SK-N-SH treated with all-trans-retinoic acid at 6 μM for 48 hours (cell line): ENCODE data around the gene IL11RA.

ENCODE experiments used
- ATAC-seq: fragments of 200-7000 bp; cut with Tn5 transposase; 3 replicates; pipeline ENCODE4 v1.9.1; 2020; ENCODE audit warnings: mild to moderate bottlenecking, moderate library complexity
- BACH2 ChIP-seq: fragments of 250-450 bp; sonication (Bioruptor Pico); IDR thresholded peaks from 2 replicates; pipeline ENCODE4 v1.9.0; 2021; ENCODE audit warnings: mild to moderate bottlenecking, borderline replicate concordance
- CREB5 ChIP-seq: fragments of 250-450 bp; sonication (Bioruptor Pico); IDR thresholded peaks from 2 replicates; pipeline ENCODE4 v1.5.1; 2020; ENCODE audit warnings: low read depth, mild to moderate bottlenecking, moderate library complexity
- CSDC2 ChIP-seq: fragments of 250-450 bp; sonication (Bioruptor Pico); IDR thresholded peaks from 2 replicates; pipeline ENCODE4 v1.5.0; 2020; ENCODE audit warnings: mild to moderate bottlenecking, moderate library complexity
- CSRNP3 ChIP-seq: fragments of 250-450 bp; sonication (Bioruptor Pico); IDR thresholded peaks from 2 replicates; pipeline ENCODE4 v1.5.1; 2021; ENCODE audit warnings: mild to moderate bottlenecking, moderate library complexity
- ESRRG ChIP-seq: fragments of 250-450 bp; sonication (Bioruptor Pico); IDR thresholded peaks from 2 replicates; pipeline ENCODE4 v1.6.1; 2021; ENCODE audit warnings: mild to moderate bottlenecking
- GLIS3 ChIP-seq: fragments of 250-450 bp; sonication (Bioruptor Pico); IDR thresholded peaks from 2 replicates; pipeline ENCODE4 v1.5.0; 2020; ENCODE audit warnings: mild to moderate bottlenecking, moderate library complexity
- ISL1 ChIP-seq: fragments of 250-450 bp; sonication (Bioruptor Pico); IDR thresholded peaks from 2 replicates; pipeline ENCODE4 v2.1.2; 2022; ENCODE audit warnings: mild to moderate bottlenecking, moderate library complexity
- OSR1 ChIP-seq: fragments of 250-450 bp; sonication (Bioruptor Pico); IDR thresholded peaks from 2 replicates; pipeline ENCODE4 v1.8.0; 2022; ENCODE audit warnings: moderate library complexity, mild to moderate bottlenecking, inconsistent platforms
- PATZ1 ChIP-seq: fragments of 250-450 bp; sonication (Bioruptor Pico); IDR thresholded peaks from 2 replicates; pipeline ENCODE4 v1.8.0; 2020; ENCODE audit warnings: mild to moderate bottlenecking, moderate library complexity, borderline replicate concordance
- POU6F1 ChIP-seq: fragments of 250-450 bp; sonication (Bioruptor Pico); IDR thresholded peaks from 2 replicates; pipeline ENCODE4 v1.8.0; 2021; ENCODE audit warnings: low read depth, mild to moderate bottlenecking, moderate library complexity, borderline replicate concordance
- PPARA ChIP-seq: fragments of 250-450 bp; sonication (Bioruptor Pico); IDR thresholded peaks from 2 replicates; pipeline ENCODE4 v1.5.0; 2020; ENCODE audit warnings: mild to moderate bottlenecking, borderline replicate concordance
- RARB ChIP-seq: fragments of 250-450 bp; sonication (Bioruptor Pico); IDR thresholded peaks from 2 replicates; pipeline ENCODE4 v1.8.0; 2021; ENCODE audit warnings: mild to moderate bottlenecking, moderate library complexity
- SNAI2 ChIP-seq: fragments of 250-450 bp; sonication (Bioruptor Pico); IDR thresholded peaks from 2 replicates; pipeline ENCODE4 v1.5.0; 2020; ENCODE audit warnings: mild to moderate bottlenecking, moderate library complexity
- TCF4 ChIP-seq: fragments of 250-450 bp; sonication (Bioruptor Pico); IDR thresholded peaks from 2 replicates; pipeline ENCODE4 v1.8.0; 2021; ENCODE audit warnings: mild to moderate bottlenecking, moderate library complexity, borderline replicate concordance
- TOX ChIP-seq: fragments of 250-450 bp; sonication (Bioruptor Pico); IDR thresholded peaks from 2 replicates; pipeline ENCODE4 v1.8.0; 2021; ENCODE audit warnings: mild to moderate bottlenecking, moderate library complexity, borderline replicate concordance
- TSHZ2 ChIP-seq: fragments of 250-450 bp; sonication (Bioruptor Pico); IDR thresholded peaks from 2 replicates; pipeline ENCODE4 v1.5.0; 2020; ENCODE audit warnings: mild to moderate bottlenecking, moderate library complexity
- ZC3H10 ChIP-seq: fragments of 250-450 bp; sonication (Bioruptor Pico); IDR thresholded peaks from 2 replicates; pipeline ENCODE4 v1.5.1; 2021; ENCODE audit warnings: mild to moderate bottlenecking, moderate library complexity
- ZFP3 ChIP-seq: fragments of 250-450 bp; sonication (Bioruptor Pico); IDR thresholded peaks from 2 replicates; pipeline ENCODE4 v1.5.0; 2020; ENCODE audit warnings: mild to moderate bottlenecking, moderate library complexity
- ZNF565 ChIP-seq: fragments of 450-650 bp; formaldehyde crosslinking; conservative IDR thresholded peaks from 2 replicates; pipeline ENCODE4 v1.5.0; 2020; ENCODE audit warnings: low read depth, mild to moderate bottlenecking, moderate library complexity
- ZNF70 ChIP-seq: fragments of 450-650 bp; formaldehyde crosslinking; IDR thresholded peaks from 2 replicates; pipeline ENCODE4 v1.5.0; 2020; ENCODE audit warnings: mild to moderate bottlenecking, moderate library complexity
- ZNF8 ChIP-seq: fragments of 450-650 bp; formaldehyde crosslinking; IDR thresholded peaks from 2 replicates; pipeline ENCODE4 v1.5.0; 2020; ENCODE audit warnings: mild to moderate bottlenecking, moderate library complexity

IL11RA gene

GRCh38 chr9:34633851-34634550, 18.0 kb upstream of the IL11RA start (continued):
- TF ChIP-seq RARB (CRISPR knock-in tag): no peak
- no peak for TF ChIP-seq CREB5 (CRISPR knock-in tag)
- TF ChIP-seq, all 23 proteins: peak for 0

- TF ChIP-seq BACH2 (no peak), ZFP3 (CRISPR knock-in tag) (no peak), SNAI2 (CRISPR knock-in tag) (no peak), TSHZ2 (CRISPR knock-in tag) (no peak), ZNF565 (no peak), TCF4 (no peak), ZNF70 (CRISPR knock-in tag) (no peak)
- ATAC-seq: no peak
Observed at GRCh38 chr9:34634551-34635248, 17.3 kb upstream of the IL11RA start.

- ATAC-seq: no peak
- no peak for TF ChIP-seq PATZ1
- TF ChIP-seq CREB5 (CRISPR knock-in tag): no peak
- TF ChIP-seq ZNF565: no peak
- no peak for TF ChIP-seq CSDC2 (CRISPR knock-in tag)
- no peak for TF ChIP-seq OSR1
- TF ChIP-seq TSHZ2 (CRISPR knock-in tag): no peak
- TF ChIP-seq CSRNP3 (CRISPR knock-in tag): no peak
- no peak for TF ChIP-seq PPARA (CRISPR knock-in tag)
- TF ChIP-seq ESRRG (CRISPR knock-in tag): no peak
- TF ChIP-seq POU6F1 (CRISPR knock-in tag): no peak
- TF ChIP-seq TOX (CRISPR knock-in tag): no peak
- TF ChIP-seq ZC3H10: no peak
- no peak for TF ChIP-seq SNAI2 (CRISPR knock-in tag)
- TF ChIP-seq ZFP3 (CRISPR knock-in tag): no peak
- TF ChIP-seq GLIS3: no peak
- no peak for TF ChIP-seq TCF4
- TF ChIP-seq ZNF8: no peak
- TF ChIP-seq ISL1 (CRISPR knock-in tag): no peak
- no peak for TF ChIP-seq BACH2
Observed at GRCh38 chr9:34635556-34635955, 16.4 kb upstream of the IL11RA start.
